H9 (cell line): ENCODE measurements around the gene RPL7L1. TPM values are rescaled to one million over a fixed set of nuclear protein-coding genes. Genes with fewer than 3 reads are reported as not detected.

ENCODE experiments used
- DNase-seq: peaks from one replicate; pipeline ENCODE4 v3.0.0-alpha.2; 2017
- H2AFZ ChIP-seq: one replicate; pipeline ENCODE4 v1.6.1; 2013; ENCODE audit warnings: mild to moderate bottlenecking, low read length, control low read depth, moderate library complexity
- H2AK5ac ChIP-seq: 2 replicates; pipeline ENCODE4 v1.6.1; 2013; ENCODE audit warnings: low read length, control low read depth, mixed read lengths; ENCODE audit not compliant: insufficient read length
- H2BK120ac ChIP-seq: one replicate; pipeline ENCODE4 v1.6.1; 2013; ENCODE audit warnings: low read depth, mild to moderate bottlenecking, low read length, control low read depth, inconsistent platforms; ENCODE audit not compliant: poor library complexity, severe bottlenecking
- H2BK12ac ChIP-seq: 2 replicates; pipeline ENCODE4 v1.6.1; 2013; ENCODE audit warnings: low read length, control low read depth, mixed read lengths, low read depth; ENCODE audit not compliant: insufficient read length
- H2BK15ac ChIP-seq: 2 replicates; pipeline ENCODE4 v1.6.1; 2013; ENCODE audit warnings: low read depth, low read length, control low read depth
- H2BK20ac ChIP-seq: one replicate; pipeline ENCODE4 v1.6.1; 2013; ENCODE audit warnings: low read depth, mild to moderate bottlenecking, low read length, control low read depth, inconsistent platforms; ENCODE audit not compliant: poor library complexity, severe bottlenecking
- H2BK5ac ChIP-seq: 2 replicates; pipeline ENCODE4 v1.6.1; 2013; ENCODE audit warnings: low read length, control low read depth, mixed read lengths; ENCODE audit not compliant: insufficient read length
- H3K14ac ChIP-seq: 2 replicates; pipeline ENCODE4 v1.6.1; 2013; ENCODE audit warnings: low read length, control low read depth; ENCODE audit not compliant: insufficient read depth
- H3K18ac ChIP-seq: 2 replicates; pipeline ENCODE4 v1.6.1; 2013; ENCODE audit warnings: low read depth, mild to moderate bottlenecking, mixed read lengths, low read length, control low read depth; ENCODE audit not compliant: insufficient read length
- H3K23ac ChIP-seq: 2 replicates; pipeline ENCODE4 v1.6.1; 2013; ENCODE audit warnings: low read length, control low read depth, mixed read lengths, low read depth; ENCODE audit not compliant: insufficient read length
- H3K23me2 ChIP-seq: 2 replicates; pipeline ENCODE4 v1.6.1; 2013; ENCODE audit warnings: low read depth, mild to moderate bottlenecking, mixed read lengths, low read length, control low read depth; ENCODE audit not compliant: insufficient read length, poor library complexity, severe bottlenecking
- H3K27ac ChIP-seq: 2 replicates; pipeline ENCODE4 v1.5.1; 2013; ENCODE audit warnings: low read length, control low read depth, mixed read lengths, low read depth; ENCODE audit not compliant: insufficient read length
- H3K27me3 ChIP-seq: 2 replicates; pipeline ENCODE4 v1.6.1; 2013; ENCODE audit warnings: low read length, control low read depth, inconsistent platforms; ENCODE audit not compliant: insufficient read depth
- H3K4ac ChIP-seq: 2 replicates; pipeline ENCODE4 v1.6.1; 2013; ENCODE audit warnings: low read depth, mild to moderate bottlenecking, control low read depth, inconsistent platforms, low read length, moderate library complexity
- H3K4me1 ChIP-seq: 2 replicates; pipeline ENCODE4 v1.6.1; 2013; ENCODE audit warnings: low read length, control low read depth, inconsistent platforms; ENCODE audit not compliant: insufficient read depth
- H3K4me2 ChIP-seq: 2 replicates; pipeline ENCODE4 v1.6.1; 2013; ENCODE audit warnings: low read length, control low read depth, mixed read lengths; ENCODE audit not compliant: insufficient read length, insufficient read depth
- H3K56ac ChIP-seq: 2 replicates; pipeline ENCODE4 v1.6.1; 2013; ENCODE audit warnings: low read depth, mild to moderate bottlenecking, mixed read lengths, low read length, control low read depth; ENCODE audit not compliant: insufficient read length
- H3K79me1 ChIP-seq: 2 replicates; pipeline ENCODE4 v1.6.1; 2013; ENCODE audit warnings: low read depth, mild to moderate bottlenecking, moderate library complexity, low read length, control low read depth, inconsistent platforms; ENCODE audit not compliant: insufficient read depth, poor library complexity, severe bottlenecking
- H3K79me2 ChIP-seq: 2 replicates; pipeline ENCODE4 v1.6.1; 2013; ENCODE audit warnings: low read length, control low read depth, inconsistent platforms; ENCODE audit not compliant: insufficient read depth
- H3K9ac ChIP-seq: 2 replicates; pipeline ENCODE4 v1.6.1; 2013; ENCODE audit warnings: low read length, control low read depth, mixed read lengths; ENCODE audit not compliant: insufficient read length; ENCODE audit errors: extremely low read depth
- H3K9me3 ChIP-seq: one replicate; pipeline ENCODE4 v1.6.1; 2013; ENCODE audit warnings: low read depth, low read length, inconsistent platforms; ENCODE audit not compliant: control insufficient read depth
- H3T11ph ChIP-seq: one replicate; pipeline ENCODE4 v1.6.1; 2013; ENCODE audit warnings: mild to moderate bottlenecking, low read length, control low read depth, inconsistent platforms
- H4K20me1 ChIP-seq: one replicate; pipeline ENCODE4 v1.6.1; 2013; ENCODE audit not compliant: control insufficient read depth, insufficient read length, insufficient read depth
- H4K5ac ChIP-seq: 2 replicates; pipeline ENCODE4 v1.6.1; 2013; ENCODE audit warnings: low read depth, mild to moderate bottlenecking, mixed read lengths, low read length, control low read depth; ENCODE audit not compliant: insufficient read length
- H4K8ac ChIP-seq: replicated peaks from 2 replicates; pipeline ENCODE4 v1.6.1; 2013; ENCODE audit warnings: low read length, control low read depth, mixed read lengths, low read depth; ENCODE audit not compliant: insufficient read length
- H4K91ac ChIP-seq: 2 replicates; pipeline ENCODE4 v1.6.1; 2013; ENCODE audit warnings: low read depth, mild to moderate bottlenecking, moderate library complexity, mixed read lengths, low read length, control low read depth; ENCODE audit not compliant: insufficient read length
- H3K27ac Mint-ChIP-seq, 3 experiments: 2 replicates in 2 of 3; 3 replicates in 1 of 3; pipeline ENCODE4 v1.8.0; 2020 to 2021; ENCODE audit warnings: mixed read lengths in 3 of 3, mild to moderate bottlenecking in 1 of 3, moderate library complexity in 1 of 3
- H3K27me3 Mint-ChIP-seq: 2 replicates; pipeline ENCODE4 v1.8.0; 2021; ENCODE audit warnings: low read depth, mild to moderate bottlenecking, moderate library complexity, mixed read lengths
- H3K36me3 Mint-ChIP-seq, 3 experiments: 2 replicates in 2 of 3; 3 replicates in 1 of 3; pipeline ENCODE4 v1.8.0; 2020 to 2021; ENCODE audit warnings: low read depth in 3 of 3, mixed read lengths in 3 of 3; ENCODE audit not compliant: insufficient read depth in 1 of 3
- H3K4me1 Mint-ChIP-seq, 2 experiments: 2 replicates each; pipeline ENCODE4 v1.8.0; 2020; ENCODE audit warnings: mixed read lengths in 2 of 2
- H3K4me3 Mint-ChIP-seq, 2 experiments: 2 replicates in 1 of 2; 3 replicates in 1 of 2; pipeline ENCODE4 v1.8.0; 2020 to 2021; ENCODE audit warnings: mild to moderate bottlenecking in 2 of 2, mixed read lengths in 2 of 2, moderate library complexity in 1 of 2
- H3K9me3 Mint-ChIP-seq, 2 experiments: 2 replicates in 1 of 2; 3 replicates in 1 of 2; pipeline ENCODE4 v1.8.0; 2020; ENCODE audit warnings: mild to moderate bottlenecking in 2 of 2, mixed read lengths in 2 of 2, moderate library complexity in 1 of 2
- WGBS: extraction: QIAGEN DNeasy Blood & Tissue Kit; methylation state at CpG from one replicate; pipeline ENCODE4 v1.1.7; 2013; ENCODE audit warnings: missing lambda C conversion rate, low lambda C conversion rate, mixed read lengths; ENCODE audit not compliant: insufficient read length; ENCODE audit errors: extremely low coverage; 5-methylcytosine and 5-hydroxymethylcytosine counted together
- total RNA-seq: library from RNA; stranded (reverse); gene quantifications from 2 replicates; pipeline ENCODE4 v1.2.1, GENCODE V29; 2021
- TF ChIP-seq, protein P1 (sequence below): fragments of 200-600 bp; sonication (generic); conservative IDR thresholded peaks from 3 replicates; pipeline ENCODE4 v1.8.0; 2021; ENCODE audit warnings: antibody characterized with exemption, mild to moderate bottlenecking

RPL7L1 gene
- total RNA-seq, 1 experiment from 2014 or later, result 130 TPM

DNA sequence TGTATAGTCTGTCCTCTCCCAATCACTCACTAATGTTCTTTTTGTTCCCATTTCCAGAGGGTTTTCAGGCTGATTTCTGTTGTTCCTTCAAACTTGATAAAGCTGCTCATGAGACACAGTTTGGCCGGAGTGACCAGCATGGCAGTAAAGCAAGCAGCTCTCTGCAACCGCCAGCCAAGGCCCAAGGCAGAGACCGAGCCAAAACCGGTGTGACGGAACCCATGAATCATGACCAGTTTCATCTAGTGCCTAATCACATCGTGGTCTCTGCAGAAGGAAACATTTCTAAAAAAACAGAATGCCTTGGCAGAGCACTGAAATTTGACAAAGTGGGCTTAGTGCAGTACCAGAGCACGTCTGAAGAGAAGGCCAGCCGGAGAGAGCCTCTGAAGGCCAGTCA, 14.8 kb upstream of the RPL7L1 start:
- H2BK12ac ChIP-seq, result no peak overlapping the region
- no peaks in the 10 kb centered on the region for H3K79me2 ChIP-seq
- H3K4me2 ChIP-seq, result no peak overlapping the region
- no CpG with 5 or more reads among the region's 8 CpGs for WGBS
- H3K14ac ChIP-seq, result no peak overlapping the region
- no peak overlapping the region for H3K56ac ChIP-seq
- H4K91ac ChIP-seq, result no peak overlapping the region
- H4K5ac ChIP-seq, result no peak overlapping the region
- H3T11ph ChIP-seq, result no peak overlapping the region
- no peak overlapping the region for H2BK15ac ChIP-seq
- no peaks in the 10 kb centered on the region for H3K27me3 Mint-ChIP-seq
- H4K20me1 ChIP-seq, result no peaks in the 10 kb centered on the region
- no peak overlapping the region for H3K4ac ChIP-seq
- H3K23me2 ChIP-seq, result no peaks in the 10 kb centered on the region
- TF ChIP-seq, protein P1, sequence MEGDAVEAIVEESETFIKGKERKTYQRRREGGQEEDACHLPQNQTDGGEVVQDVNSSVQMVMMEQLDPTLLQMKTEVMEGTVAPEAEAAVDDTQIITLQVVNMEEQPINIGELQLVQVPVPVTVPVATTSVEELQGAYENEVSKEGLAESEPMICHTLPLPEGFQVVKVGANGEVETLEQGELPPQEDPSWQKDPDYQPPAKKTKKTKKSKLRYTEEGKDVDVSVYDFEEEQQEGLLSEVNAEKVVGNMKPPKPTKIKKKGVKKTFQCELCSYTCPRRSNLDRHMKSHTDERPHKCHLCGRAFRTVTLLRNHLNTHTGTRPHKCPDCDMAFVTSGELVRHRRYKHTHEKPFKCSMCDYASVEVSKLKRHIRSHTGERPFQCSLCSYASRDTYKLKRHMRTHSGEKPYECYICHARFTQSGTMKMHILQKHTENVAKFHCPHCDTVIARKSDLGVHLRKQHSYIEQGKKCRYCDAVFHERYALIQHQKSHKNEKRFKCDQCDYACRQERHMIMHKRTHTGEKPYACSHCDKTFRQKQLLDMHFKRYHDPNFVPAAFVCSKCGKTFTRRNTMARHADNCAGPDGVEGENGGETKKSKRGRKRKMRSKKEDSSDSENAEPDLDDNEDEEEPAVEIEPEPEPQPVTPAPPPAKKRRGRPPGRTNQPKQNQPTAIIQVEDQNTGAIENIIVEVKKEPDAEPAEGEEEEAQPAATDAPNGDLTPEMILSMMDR, result no peak
- H3K4me3 Mint-ChIP-seq, result no peak overlapping the region
- H3K4me1 ChIP-seq, result no peaks in the 10 kb centered on the region
- H2AK5ac ChIP-seq, result no peak overlapping the region
- H3K23ac ChIP-seq, result no peak overlapping the region
- no peak overlapping the region for H3K18ac ChIP-seq
- no peak overlapping the region for H2AFZ ChIP-seq
- H3K79me1 ChIP-seq, result no peaks in the 10 kb centered on the region
- no peak overlapping the region; a peak in 1 of 7 replicates for H3K27ac Mint-ChIP-seq
- no peak overlapping the region for H3K27ac ChIP-seq
- no peak overlapping the region for H2BK5ac ChIP-seq
- no peak overlapping the region for H4K8ac ChIP-seq
- DNase-seq, result no peak
- peaks cover 13 to 50% (median 42%) of the 10 kb centered on the region in 3 experiments; a peak in 6 of 7 replicates for H3K36me3 Mint-ChIP-seq
- no peaks in the 10 kb centered on the region for H3K9me3 ChIP-seq
- no peaks in the 10 kb centered on the region for H3K27me3 ChIP-seq
- no peak overlapping the region for H3K9ac ChIP-seq
- H3K4me1 Mint-ChIP-seq, result no peaks in the 10 kb centered on the region
- H2BK20ac ChIP-seq, result no peak overlapping the region
- H2BK120ac ChIP-seq, result no peak overlapping the region
- no peaks in the 10 kb centered on the region for H3K9me3 Mint-ChIP-seq
